Stimulated activated CD8-positive, alpha-beta memory T cell treated with anti-CD3 and anti-CD28 coated beads, Interleukin-7, amount 100 ng/mL, for 4 hours (primary cell): ENCODE data around the gene OSBPL10.
A peak's percentile ranks its signal among the peaks of the same experiment; 100 is the strongest.
"Not testable (repeated sequence)": the region's sequence is repeated elsewhere in the genome, so short reads cannot be mapped to it uniquely, and the experiment has no call there.

Source experiments
- DNase-seq, 2 donors: peaks; one replicate each; pipeline ENCODE4 v3.0.0-alpha.2; 2020; ENCODE audit warnings: low read depth in 2 of 2

OSBPL10 gene, protein sequence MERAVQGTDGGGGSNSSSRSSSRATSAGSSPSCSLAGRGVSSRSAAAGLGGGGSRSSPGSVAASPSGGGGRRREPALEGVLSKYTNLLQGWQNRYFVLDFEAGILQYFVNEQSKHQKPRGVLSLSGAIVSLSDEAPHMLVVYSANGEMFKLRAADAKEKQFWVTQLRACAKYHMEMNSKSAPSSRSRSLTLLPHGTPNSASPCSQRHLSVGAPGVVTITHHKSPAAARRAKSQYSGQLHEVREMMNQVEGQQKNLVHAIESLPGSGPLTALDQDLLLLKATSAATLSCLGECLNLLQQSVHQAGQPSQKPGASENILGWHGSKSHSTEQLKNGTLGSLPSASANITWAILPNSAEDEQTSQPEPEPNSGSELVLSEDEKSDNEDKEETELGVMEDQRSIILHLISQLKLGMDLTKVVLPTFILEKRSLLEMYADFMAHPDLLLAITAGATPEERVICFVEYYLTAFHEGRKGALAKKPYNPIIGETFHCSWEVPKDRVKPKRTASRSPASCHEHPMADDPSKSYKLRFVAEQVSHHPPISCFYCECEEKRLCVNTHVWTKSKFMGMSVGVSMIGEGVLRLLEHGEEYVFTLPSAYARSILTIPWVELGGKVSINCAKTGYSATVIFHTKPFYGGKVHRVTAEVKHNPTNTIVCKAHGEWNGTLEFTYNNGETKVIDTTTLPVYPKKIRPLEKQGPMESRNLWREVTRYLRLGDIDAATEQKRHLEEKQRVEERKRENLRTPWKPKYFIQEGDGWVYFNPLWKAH

DNA sequence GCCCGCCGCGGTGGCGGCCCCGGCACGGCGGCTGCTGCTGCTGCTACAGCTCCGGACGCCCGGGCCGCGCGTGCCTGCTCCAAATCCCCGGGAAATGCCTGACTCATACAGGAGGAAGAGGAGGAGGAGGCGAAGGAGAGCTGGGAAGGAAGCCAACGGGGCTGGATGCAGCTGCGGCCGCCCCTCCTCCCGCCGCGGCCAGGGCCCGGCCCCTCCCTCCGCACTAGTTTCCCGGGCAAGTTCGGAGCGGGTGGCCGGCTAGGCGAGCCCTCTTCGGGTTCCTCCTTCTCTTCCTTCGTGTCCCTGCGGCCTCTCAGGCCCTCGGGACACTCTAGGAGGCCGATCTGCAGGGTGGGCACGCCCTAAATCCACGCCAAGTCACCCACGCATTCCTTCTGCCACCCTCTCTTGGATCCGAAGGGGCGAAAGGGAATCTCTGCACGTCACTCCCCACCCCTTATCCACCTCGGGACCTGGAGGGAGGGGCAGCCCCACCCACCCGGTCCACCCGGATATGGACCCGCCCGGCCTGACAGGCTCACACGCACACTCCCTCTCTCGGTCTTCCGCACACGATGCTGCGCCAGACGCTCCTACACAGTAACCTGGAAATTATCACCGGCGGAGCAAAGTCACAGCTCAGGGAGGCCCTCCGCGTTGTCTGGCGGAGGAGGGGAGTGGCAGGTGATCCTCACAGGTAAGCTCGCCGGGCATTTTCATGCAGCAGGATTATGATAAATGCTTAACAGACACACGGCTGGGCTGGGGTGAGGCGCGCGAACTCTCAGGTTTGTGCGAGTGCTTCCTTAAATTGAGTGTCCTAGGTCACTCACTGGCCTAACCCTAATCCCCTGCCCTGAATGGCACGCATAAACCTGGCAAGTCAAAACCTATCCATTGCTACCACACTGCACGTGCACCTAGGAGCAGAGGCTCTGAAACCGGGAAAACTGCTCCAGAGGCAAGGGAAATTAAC is at the start of gene OSBPL10, which contains the start of gene ZNF860:
Gene OSBPL10 (minus strand): TSS at position 57 of the 976 bp plus-strand sequence. CDS start 83 bp downstream, outside the sequence.
Gene ZNF860 (plus strand): TSS at position 545 of the 976 bp plus-strand sequence. CDS start 7,330 bp downstream, outside the sequence.
- DNase-seq, result peak in 1 of 2 donors; percentile 8

DNA sequence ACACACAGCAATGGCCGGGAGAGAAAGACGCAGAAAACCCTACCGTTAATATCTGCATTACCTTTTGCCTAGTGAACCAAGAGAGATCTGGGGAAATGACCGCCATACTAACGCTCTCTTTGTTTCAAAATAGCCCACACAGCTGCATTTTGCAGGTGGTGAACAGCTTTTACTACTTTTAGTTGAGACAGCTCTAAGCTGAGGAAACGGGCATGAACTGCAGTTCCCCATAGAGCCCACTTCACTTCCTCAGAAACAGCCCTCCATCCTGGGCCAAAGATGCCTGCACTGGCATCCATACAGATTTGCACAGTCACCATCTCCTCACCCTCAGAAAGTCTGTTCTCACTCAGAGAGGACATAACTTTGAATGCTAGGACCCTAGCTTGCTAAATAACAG is 45.5 kb upstream of the OSBPL10 start:
- DNase-seq, result no peak

DNA sequence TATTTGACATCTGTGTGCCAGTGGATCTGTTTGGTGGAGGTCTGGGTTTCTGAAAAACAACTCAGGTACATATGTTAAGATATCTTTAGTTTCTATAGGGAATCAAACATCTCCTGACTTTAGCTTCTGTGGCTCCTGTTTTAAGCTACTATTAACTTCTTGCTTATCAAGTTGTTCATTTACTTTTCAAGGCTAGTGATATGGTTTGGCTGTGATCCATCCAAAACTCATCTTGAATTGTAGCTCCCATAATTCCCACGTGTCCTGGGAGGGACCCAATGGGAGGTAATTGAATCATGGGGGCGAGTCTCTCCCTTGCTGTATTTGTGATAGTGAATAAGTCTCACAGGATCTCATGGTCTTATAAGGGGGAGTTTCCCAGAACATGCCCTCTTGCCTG is 41.9 kb upstream of the OSBPL10 start:
- no peak for DNase-seq

DNA sequence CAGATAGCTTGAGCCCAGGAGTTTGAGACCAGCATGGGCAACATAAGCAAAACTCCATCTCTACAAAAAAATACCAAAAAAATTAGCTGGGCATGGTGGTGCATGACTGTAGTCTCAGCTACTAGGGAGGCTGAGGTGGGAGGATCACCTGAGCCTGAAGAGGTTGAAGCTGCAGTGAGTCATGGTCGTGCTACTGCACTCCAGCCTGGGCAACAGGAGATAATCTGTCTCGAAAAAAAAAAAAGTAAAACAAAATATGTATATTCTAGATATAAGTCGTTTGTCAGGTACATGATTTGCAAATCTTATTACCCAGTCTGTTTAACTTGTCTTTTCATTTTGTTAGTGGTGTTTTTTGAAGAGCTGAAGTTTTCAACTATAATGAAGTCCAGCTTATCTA is 40.7 kb upstream of the OSBPL10 start:
- no peak for DNase-seq

DNA sequence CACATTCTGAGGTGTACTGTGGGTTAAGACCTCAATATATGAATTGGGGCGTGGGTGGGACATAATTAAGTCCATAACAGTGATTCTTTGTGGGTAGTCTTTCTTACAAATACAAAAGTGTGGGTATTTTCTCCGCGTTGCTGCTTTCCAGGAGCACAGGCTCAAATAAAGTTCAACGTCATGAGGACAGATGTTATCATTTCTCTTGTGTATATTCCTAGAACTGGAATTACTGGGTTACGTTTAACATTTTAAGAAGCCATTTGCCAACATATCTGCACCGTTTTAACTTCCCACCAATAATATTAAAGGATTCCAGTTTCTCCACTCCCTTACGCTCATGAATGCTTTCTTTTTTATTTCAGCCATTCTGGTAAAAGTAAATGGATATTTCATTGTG is 40.1 kb upstream of the OSBPL10 start:
- DNase-seq, result no peak

DNA sequence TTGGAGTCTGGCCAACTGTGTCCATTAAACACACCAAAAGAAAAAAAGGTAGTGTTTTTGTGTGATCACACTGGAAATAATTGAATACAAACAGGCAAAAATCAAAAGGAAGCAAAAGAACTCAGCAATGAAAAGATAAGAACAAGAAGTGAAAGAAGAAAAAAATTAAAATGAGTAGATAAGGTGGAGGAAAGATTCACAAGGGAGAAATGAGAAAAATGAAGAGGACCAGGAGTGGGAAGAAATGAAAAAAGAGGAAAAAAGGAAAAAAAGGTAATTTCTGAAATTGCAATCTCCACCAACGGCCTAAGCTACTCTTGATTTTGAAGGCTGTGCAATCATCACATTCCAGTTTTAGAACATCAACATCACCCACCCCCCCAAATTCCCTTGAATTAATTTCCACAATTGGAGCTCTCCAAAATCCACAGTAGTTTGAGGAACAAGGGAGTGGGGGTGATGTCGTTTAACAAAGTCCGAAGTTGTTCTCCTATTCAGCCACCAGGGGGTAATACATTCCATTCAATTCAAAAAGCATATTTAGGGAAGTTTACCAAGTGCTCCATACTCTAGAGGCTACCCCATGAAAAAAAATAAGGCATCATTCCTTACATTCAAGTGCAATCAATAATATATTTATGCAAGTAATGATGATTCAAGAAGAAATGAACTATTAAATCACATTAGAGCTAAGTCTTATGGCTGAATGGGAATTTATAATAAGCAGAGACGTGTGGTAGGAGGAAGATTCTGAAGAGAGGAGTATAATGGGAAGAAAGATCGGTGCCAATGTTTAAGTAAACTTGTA is 37.9 kb upstream of the OSBPL10 start:
- DNase-seq, result no peak

DNA sequence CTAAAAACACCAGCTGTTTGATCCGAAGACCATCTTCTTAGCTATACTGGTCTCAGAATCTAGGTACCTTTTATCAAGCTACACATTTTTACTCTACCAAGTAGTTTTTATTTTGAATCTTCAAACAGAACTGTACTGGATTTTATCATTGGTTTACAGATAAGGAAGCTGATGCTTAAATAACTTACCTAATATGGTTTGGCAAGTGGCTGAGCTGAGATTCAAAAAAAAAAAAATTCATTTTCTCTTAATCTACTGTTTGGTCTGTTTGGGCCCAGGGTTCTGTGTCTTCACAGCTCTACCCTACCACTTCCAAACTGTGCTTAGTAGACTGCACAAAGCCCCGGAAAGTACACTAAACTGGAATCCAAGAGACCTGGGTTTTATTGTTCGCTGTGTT is 36.2 kb upstream of the OSBPL10 start:
- no peak for DNase-seq

DNA sequence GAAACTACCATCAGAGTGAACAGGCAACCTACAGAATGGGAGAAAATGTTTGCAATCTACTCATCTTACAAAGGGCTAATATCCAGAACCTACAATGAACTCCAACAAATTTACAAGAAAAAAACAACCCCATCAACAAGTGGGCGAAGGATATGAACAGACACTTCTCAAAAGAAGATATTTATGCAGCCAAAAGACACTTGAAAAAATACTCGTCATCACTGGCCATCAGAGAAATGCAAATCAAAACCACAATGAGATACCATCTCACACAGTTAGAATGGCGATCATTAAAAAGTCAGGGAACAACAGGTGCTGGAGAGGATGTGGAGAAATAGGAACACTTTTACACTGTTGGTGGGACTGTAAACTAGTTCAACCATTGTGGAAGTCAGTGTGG is 34.6 kb upstream of the OSBPL10 start:
- not testable (repeated sequence) for DNase-seq

DNA sequence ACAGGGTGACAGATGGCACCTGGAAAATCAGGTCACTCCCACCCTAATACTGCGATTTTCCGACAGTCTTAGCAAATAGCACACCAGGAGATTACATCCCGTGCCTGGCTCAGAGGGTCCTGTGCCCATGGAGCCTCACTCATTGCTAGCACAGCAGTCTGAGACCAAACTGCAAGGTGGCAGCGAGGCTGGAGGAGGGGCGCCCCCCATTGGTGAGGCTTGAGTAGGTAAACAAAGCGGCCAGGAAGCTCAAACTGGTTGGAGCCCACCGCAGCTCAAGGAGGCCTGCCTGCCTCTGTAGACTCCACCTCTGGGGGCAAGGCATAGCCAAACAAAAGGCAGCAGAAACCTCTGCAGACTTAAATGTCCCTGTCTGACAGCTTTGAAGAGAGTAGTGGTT is 29.6 kb upstream of the OSBPL10 start:
- DNase-seq, result not testable (repeated sequence)

DNA sequence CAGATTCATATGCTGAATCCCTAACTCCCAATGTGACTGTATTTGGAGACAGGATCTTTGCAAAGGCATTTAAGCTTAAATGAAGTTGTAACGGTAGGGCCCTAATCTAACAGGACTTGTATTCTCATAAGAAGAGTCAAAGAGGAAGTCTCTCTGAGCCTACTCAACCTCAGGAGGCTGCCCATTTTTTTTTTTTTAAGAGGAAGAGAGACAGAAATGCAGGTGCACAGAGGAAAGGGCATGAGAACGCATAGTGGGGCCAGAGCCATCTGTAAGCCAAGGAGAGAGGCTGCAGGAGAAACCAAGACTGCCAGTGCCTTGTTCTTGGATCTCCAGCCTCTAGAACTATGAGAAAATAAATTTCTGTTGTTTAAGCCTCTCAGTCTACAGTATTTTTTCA is 28.9 kb upstream of the OSBPL10 start:
- DNase-seq, result no peak

DNA sequence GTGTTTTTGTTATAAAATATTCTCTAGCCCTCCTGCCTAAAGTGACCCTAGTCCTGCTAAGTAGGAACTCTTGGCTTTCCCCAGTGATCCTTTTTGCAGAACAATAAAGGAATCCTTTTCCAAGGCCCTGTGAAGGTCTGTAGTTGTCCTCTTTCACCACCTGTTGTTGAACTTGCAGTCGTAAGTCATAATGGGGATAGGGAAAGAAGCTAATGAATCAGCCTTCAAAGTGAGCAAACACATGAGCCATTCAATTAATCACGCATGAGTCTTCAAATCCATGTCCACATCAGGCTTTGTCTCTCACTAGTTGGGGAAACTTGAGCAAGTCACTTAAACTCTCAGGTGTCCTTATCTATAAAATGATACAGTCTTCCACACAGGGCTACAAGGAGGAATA is 28.0 kb upstream of the OSBPL10 start:
- DNase-seq, result no peak

DNA sequence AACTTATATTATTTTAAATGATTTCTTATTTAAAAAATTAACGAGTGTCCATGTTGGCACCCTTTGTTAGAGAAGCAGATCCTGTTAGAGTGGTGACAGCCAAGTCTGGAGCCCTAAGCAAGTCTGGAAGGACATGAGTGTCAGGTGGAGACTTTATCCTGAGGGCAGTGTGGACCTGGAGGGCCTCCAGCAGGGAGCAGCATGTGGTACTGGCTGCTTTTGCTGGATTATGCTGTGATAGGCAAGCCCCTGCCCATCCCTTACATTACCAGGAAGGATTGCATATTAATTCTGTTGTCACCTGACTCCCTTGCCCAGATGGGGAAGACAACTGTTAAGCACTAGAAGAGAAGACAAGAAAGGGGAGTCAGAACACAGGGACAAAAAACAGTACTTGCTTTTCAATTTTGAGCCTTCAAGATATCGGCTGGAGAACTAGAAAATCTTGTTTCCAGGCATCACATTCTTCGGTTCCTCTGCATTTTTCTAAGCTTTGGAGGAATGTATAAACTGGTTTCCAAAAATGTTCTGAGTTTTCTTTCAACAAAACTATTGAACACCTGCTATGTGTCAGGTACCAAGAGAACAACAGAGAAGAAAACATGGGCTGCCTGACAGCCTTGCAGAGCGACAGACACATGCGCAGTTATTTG is 23.2 kb upstream of the OSBPL10 start:
- DNase-seq, result no peak

DNA sequence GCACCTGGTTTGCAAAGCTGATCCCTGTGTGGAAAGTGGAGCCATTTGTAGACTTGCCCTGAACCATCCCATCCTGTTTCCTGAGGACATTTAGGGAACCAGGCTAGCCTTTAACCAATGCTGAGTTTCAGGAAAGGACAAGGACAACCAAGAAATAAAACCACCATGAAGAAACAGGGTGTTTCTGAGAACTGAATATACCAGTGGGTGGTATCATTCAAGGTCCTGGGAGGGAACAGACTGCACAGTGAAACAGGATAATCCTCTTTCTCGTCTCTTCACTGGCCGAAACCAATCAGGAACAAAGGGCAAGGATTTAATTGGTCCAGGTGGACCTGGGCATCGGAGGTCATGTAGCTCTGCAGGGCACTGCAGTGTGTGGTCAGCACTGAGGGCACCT is 22.3 kb upstream of the OSBPL10 start:
- DNase-seq, result no peak

DNA sequence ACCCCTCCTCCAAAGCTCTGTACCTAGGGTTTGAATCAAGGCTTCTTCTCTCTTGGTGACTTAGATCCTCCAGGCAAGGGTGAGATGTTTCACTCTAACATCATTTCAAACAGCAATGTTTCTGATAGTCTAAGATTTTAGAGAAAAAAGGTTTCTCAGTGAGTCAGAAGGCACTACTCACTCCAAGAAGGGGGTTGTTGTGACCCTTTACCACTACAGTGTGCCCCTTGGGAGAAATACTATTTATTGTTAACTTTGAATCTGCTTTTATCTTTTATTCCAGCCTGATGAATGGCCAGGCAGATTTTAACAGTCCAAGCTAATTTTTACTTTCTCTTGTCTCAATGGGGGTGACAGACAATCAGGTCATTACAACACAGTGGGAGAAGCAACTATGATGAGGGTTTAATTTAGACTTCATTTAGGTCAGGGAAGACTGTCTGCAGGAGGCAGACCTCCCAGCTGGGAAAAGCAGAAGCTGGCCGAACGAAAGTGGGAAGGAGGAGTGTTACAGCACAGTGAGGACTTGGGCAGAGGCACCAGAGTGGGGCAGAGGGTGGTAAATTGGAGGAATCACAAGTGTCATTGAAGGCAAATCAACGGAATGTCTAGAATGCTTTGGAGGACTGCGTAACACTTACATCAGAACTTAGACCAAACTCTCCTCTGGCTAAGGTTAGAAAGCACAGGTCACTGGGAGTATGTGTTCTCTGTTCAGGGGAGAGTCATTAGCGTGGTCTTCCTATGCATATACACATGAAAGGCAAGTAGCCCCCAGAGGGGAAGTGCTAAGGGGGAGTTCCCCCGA is 21.7 kb upstream of the OSBPL10 start:
- DNase-seq, result no peak

DNA sequence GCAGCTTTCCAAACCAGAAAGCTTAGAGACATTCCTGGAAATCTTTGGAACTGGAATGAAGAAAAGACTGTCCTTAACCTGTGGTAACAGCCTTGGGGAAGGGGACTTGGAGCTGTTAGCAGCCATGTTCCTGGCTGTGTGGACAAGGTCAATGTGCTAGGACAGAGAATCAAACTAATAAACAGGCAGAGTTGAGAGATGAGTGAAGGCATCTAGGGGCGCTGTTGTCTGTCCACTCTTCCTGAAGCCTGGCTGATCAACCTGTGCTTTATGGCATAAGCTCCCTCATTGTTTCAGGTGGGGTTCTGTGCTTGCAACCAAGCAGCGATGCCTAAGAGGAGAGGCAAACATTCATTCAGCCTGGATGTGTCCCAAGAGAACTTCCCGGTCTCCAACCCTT is 19.8 kb upstream of the OSBPL10 start:
- no peak for DNase-seq

DNA sequence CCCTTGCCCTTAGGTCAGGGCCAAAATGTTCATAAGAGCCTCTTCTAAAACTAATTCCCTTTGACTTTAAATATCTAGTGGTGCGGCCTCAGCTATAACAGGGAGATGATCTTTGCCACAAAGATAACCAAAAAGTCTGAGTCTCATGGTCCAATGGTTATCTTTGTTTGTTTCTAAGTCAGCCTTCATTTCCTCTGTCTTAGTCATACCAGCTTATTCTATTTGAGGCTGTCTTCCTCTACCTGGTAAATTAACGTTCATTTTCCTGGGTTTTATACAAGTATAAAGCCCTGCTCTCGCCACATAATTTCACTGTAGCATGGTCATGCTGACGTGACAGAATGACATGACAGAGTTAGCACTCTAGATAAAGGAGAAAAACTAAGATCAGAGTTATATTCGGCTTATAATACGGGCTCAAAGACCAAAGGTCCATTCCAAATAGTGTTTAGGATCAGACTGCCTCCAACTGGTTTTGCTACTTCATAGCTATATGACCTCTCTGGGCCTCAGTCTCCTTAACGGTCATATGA is 18.9 kb upstream of the OSBPL10 start:
- DNase-seq, result no peak

DNA sequence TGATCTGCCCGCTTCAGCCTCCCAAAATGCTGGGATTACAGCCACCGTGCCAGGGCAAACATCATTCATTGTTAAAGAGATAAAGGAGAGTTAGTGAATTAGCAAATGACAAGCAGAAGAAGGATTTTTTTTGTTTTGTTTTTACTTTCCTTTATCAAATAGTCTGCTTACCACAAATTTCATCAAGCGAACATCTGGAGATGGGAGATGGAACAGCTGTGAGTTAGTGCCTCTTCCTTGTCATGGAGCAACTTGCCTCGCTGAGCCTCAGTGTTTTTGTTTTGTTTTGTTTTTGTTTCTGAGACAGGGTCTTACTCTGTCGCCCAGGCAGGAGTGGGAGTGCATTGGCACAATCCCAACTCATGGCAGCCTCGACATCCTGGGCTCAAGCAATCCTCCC is 16.4 kb upstream of the OSBPL10 start:
- DNase-seq, result no peak

DNA sequence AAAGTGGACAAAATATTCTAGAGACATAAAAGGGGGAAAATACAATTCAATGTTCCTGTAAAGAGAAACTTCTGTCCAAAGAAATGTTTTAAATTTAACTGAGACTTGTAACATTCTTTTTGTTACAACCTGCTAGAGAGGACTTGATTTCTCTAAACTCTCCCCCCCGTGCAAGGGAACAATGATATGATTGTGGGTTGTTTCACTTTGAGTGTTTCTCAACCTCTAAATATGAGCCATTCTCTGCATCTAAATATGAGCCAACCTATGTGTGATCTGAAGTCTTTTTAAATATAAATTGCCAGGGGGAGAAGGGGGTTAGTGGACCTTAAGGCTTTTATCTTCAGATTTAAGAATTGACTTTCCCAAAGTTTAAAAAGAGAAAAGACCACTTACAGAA is 15.1 kb upstream of the OSBPL10 start:
- DNase-seq, result no peak

DNA sequence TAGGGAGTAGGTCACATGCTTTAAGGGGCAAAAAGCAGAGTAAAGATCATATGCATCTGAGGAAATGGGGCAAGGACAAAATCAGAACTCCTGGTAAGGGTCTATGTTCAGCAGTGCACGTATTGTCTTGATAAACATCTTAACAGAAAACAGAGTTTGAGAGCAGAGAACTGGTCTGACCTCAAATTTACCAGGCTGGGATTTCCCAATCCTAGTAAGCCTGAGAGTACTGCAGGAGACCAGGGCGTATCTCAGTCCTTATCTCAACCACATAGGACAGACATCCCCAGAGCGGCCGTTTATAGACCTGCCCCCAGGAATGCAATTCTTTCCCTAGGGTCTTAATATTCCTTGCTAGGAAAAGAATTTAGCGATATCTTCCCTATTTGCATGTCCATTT is 14.0 kb upstream of the OSBPL10 start:
- DNase-seq, result not testable (repeated sequence)
